Measurements from ENCODE around the gene STAB2.
"Not testable (repeated sequence)": the region's sequence is repeated elsewhere in the genome, so short reads cannot be mapped to it uniquely, and the experiment has no call there.

The STAB2 gene

GRCh38 chr12:103785243-103786031 lies 198.4 kb downstream of the STAB2 start:
- no peak for DNase-seq

GRCh38 chr12:103786201-103786600 lies 199.1 kb downstream of the STAB2 start:
- DNase-seq = no peak

DNA sequence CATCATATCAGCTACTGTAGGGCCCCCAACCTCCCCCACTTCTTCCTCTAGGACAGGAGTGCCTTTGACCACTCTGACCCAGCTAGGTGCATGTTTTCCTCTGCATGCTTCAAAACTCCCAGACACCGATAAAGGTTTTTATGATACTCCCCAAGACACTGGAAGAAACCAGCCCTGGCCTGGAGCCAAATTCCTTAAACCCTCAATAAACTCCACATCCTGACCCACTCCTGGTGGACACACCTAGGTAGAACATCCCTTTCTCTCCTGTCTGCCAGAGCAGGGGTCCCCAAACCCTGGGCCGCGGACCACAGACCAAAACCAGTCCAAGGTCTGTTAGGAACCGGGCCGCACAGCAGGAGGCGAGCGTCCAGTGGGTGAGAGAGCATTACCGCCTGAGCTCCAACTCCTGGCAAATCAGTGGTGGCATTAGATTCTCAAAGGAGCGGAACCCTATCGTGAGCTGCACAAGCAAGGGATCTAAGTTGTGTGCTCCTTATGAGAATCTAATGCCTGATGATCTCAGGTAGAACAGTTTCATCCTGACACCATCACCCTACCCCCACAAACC lies 204.4 kb downstream of the STAB2 start:
- no peak for DNase-seq

- DNase-seq = no peak
Observed at GRCh38 chr12:103793046-103793445, 206.0 kb downstream of the STAB2 start.

- DNase-seq = no peak
Observed at GRCh38 chr12:103793512-103794045, 206.5 kb downstream of the STAB2 start.

DNA sequence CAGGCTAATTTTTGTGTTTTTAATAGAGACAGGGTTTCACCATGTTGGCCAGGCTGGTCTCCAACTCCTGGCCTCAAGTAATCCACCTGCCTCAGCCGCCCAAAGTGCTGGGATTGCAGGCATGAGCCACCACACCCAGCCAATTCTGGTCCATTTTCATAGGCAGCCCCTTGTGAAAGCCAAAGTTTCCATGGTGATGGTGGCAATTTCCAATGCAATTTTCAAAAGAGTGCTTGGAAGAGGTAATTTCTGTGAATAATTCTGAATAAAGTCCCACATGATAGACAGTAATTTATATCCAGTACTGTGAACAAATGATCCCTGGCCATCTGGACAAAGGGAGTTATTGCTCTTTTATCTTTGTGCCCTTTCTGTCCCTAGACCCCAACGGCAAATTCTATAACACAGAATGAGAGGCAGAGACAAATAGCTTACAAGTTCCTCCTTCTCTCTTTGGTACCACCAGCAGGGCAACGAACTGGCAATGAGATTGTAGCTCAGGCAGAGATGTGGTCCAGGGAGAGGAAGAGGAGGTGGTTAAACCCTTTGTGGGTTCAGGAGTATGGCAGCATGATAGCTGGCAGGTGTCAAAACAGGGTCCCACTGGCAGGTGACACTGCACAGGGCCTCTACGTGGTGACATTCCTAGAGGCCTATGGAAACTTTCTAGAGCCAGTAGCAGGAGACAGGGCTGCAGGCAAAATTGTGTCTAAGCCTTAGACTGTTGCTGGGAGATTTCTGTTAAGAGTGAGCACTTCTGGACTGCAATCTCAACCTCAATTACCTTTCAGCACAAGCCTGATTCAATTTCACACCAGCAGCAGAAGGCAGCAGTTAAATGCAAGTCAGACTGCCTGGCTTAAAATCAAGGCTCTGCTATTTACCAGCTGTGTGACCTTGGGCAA lies 207.5 kb downstream of the STAB2 start:
- DNase-seq = no peak

- DNase-seq = no peak
Observed at GRCh38 chr12:103798586-103798985, 211.5 kb downstream of the STAB2 start.

DNA sequence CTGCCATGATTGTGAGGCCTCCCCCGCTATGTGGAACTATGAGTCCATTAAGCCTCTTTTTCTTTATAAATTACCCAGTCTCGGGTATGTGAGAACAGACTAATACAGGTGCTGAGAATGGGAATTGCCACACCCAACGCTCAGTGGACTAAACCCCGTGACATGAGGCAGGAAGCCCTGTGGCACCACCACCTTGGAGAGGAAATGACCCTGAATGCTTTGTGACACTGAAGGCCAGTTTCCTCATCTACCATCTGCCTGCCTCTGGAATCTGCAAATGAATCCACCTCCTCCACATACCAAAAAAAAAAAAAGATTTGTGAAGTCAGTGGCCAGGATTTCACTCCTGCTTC lies 212.4 kb downstream of the STAB2 start:
- no peak for DNase-seq

DNA sequence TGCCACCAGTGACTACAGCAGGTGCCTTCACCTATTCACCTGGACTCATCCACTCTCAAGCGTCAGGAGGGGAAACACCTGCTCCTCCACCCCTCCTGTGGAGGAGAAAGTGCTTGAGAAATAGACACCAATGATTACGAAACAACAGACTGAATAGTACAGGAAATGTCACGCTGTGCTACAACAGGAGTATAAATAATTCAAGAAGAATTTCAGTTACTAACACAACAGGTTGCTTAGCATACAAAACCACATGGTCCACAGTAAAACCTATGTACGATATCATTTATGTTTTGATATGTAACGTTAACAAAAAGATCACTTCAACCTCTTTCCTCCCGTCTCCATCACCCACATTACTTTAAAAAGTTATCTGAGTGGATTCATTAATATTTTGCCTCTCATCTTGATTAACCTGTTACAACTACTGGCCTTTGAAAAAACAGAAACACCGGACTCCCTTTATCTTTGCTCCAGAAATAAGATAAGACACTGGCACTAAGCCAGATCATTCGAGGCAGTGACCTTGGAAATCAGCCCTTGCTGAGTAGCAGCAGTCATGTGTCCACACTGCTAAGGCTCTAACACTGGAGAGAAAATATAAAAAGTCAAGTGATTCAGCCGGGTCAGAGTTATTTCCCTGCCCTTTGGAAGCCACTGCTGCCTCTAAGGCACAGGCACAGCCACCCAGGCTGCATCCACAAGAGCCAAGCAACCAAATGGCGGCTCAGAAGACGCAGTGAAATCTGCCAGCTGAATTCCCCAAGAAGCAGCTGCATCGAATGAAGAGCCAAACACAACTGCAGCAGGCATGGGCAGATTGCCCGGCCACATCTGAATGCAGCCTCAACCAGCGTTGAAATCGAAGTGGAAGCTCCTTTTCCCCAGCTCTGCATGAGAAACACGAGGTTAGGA lies 213.0 kb downstream of the STAB2 start:
- no peak for DNase-seq

DNA sequence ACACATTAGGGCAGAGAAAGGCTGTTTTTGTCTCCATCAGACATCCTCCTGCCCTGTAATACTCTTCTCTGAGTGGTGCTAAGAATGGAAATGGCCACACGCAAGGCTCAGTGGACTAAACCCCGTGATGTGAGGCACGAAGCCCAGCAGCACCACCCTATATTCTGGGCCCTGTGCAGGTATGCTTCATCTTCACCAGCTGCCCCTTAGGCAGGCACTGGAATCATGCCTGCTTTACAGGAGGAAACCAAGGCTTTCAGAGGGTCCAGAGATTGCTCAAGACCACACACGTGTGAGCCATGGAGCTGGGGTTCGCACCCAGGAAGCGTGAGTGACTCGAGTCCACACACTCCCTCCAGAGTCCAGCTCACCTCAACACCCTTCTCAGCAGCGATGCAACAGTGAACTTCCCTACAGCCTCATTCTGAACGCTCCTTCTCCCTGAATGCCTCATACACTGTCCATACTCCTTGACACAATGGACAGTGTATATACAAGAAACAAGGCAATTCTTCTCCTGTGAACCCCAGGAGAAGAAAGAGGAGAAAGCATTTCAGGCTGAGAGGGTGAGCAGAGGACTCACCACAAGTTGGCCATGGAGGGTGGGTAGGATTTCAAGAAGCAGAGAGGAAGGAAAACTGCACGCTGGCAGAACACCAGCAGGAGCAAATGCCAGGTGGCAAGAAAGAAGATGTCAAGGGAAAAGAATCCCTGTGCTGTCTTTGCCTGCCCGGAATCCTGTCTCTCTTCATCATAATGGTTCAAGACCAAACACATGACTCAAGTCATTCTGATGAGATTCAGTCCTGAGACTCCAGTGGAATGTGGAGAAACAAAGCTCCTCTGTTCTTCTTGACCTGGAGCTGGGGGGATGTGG lies 214.9 kb downstream of the STAB2 start:
- DNase-seq = no peak

DNA sequence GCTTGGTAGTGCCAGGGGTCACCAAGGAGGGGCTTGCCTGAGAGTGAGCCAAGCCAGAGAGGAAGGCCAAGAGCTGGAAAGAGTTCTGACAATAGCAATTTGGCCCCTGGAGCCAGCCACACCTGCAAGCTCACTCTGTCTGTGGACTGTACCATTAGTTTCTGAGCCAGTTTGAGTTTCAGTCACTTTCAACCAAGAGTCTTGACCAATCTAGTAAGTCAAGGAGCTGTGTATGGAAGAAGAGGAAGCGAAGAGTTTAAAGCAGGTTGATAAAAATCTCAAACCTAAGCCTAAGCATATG lies 215.5 kb downstream of the STAB2 start:
- no peak for DNase-seq

GRCh38 chr12:103803847-103804246 lies 216.8 kb downstream of the STAB2 start:
- DNase-seq = no peak

DNA sequence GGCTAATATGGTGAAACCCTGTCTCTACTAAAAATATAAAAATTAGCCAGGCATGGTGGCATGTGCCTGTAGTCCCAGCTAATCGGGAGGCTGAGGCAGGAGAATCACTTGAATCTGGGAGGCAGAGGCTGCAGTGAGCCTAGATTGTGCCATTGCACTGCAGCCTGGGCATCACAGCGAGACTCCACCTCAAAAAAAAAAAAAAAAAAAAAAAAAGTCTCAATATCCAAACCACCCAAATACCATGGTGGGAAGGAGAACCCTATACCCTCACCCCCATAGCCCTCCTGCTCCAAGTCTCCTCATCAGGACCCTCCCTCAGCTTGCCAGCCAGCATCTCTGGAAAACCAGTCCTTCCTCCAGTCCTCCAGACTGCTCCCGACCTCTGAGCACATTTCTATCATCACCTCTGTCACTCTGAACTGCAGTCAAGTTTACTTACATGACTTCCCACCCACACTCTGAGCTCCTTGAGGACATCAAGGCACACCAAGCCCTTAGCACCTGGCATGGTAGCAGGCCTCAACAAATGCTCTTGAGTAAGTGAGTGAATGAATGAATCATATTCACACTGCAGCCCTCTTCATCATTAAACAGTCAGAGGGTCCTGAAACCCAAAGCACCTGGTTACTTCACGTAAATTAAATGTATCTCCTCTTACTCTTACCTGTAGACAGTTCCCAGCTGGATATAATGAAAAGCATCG lies 218.7 kb downstream of the STAB2 start:
- DNase-seq = no peak

DNA sequence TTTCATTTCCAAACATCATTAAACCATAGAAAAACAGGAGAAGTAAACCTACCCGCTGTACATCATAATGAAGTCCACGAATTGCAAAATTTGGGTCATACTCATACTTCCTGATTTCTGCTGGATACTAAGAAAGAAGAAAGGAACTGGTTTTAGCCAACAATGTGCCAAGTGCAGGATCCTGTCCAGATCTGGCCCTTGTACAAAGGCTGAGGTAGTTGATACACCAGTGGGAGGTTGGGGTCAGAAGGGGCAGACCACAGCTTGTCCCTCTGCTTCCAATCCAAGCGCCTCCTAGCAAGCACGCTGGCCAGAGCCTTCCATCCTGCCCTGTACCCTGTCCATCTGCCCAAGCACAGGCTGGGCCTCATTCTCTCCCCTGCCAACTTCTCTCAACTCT lies 219.7 kb downstream of the STAB2 start:
- DNase-seq = no peak

DNA sequence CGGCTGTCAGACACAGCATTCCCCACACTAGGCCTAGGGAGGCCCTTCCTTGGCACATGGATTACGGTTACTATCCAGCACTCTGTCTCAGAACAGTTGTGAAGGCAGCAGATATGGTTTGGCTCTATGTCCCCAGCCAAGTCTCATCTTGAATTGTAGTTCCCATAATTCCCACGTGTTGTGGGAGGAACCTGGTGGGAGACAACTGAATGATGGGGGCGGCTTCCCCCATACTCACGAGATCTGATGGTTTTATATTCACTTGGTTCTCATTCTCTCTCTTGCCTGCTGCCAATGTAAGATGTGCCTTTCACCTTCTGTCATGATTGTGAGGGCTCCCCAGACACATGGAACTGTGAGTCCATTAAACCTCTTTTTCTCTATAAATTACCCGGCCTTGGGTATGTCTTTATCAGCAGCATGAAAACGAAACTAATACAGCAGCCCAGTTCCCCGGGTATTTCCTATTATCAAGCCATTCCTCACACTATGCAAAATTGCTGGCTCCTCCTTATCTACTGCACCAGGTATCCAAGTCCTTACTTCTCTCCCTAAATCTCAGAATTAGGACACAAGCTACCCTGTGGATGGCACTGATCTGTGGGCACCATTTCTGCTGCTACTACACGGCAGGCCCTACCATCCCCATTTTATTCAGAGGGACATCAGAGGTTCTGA lies 220.6 kb downstream of the STAB2 start:
- no peak for DNase-seq

- DNase-seq = no peak
Observed at GRCh38 chr12:103808239-103808880, 221.3 kb downstream of the STAB2 start.

DNA sequence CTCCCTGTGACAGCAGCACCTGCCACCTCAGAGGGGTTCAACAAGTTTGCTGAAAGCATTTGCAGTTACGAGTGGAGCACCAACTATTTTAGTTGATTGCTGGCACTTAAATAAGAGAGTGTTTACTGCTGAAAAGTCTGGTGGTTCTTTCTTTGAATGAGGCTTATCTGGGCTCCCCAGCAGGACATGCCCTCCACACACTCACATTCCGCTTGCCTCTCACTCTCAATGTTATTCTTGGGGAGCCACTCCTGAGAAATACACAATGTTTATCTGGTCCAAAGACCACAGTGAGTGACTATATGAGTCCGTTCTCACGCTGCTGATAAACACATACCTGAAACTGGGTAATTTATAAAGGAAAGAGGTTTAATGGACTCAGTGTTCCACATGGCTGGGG lies 222.1 kb downstream of the STAB2 start:
- no peak for DNase-seq

GRCh38 chr12:103809639-103810038 lies 222.6 kb downstream of the STAB2 start:
- DNase-seq = not testable (repeated sequence)

DNA sequence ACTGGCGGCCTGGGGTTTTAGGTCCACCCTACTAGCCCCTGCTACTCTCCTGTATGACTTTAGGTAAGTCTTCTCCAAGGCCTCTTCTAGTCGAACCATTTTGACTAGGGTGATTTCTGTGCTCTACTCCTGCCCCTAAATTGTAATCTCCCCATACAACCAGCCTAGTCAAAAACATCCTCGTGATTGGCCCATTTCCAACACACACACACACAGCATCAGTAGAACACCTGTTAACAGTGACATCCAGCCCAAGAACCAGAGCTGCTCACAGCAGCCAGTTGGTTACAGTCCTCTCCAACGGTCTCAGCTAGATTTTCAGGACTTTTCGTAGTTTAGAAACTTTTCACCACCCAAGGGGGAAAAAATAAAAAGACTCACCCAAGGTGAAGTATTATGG lies 223.0 kb downstream of the STAB2 start:
- DNase-seq = no peak

DNA sequence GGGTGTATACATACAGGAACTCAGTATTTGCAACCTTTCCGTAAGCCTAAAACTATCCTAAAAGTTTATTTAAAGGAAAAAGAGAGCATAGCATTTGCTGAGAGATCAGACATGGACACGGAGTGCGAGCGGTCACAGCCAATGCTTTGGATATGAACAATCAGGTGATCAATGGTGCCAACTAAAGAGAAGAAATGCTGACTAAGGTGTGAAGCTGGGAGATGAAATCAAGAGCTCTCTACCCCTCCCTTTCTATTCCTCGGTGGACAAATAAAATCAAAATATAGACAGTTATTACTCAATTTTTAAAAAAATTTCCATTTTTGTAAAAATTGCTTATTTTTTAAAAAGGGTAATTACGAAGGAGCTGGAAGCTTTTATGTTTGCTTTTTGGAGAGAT lies 224.7 kb downstream of the STAB2 start:
- no peak for DNase-seq

Measured in stimulated activated CD4-positive, alpha-beta T cell treated with anti-CD3 and anti-CD28 coated beads, Interleukin-1b, Interleukin-23, amount 100 ng/mL, for 48 hours (primary cell).